C4-2B (cell line): Measurements from ENCODE around the gene PARVB.

Experiments used
- CTCF ChIP-seq: fragments of 450-650 bp; conservative IDR thresholded peaks from 2 replicates; pipeline ENCODE4 v1.5.1; 2017; ENCODE audit warnings: mild to moderate bottlenecking
- ZFX ChIP-seq: fragments of 450-650 bp; IDR thresholded peaks from 2 replicates; pipeline ENCODE4 v1.6.1; 2017

- no peak for TF ChIP-seq CTCF
- no peak for TF ChIP-seq ZFX
These were observed 189.5 kb downstream of the PARVB start for GRCh38 chr22:44213489-44214043.
